A549 (cell line): Measurements from ENCODE around the gene PPP3CA. TPM values are rescaled to one million over a fixed set of nuclear protein-coding genes. Genes with fewer than 3 reads are reported as not detected.

Experiments used
- ATAC-seq, 2 experiments: fragments of 200-7000 bp in 1 of 2; fragments of >200 bp in 1 of 2; cut with Nextera tagmentation in 1 of 2; cut with Tn5 transposase in 1 of 2; 3 replicates each; pipeline versions ENCODE4 v1.8.0 to v1.9.1; 2018 to 2020; ENCODE audit warnings: mild to moderate bottlenecking in 1 of 2, moderate library complexity in 1 of 2
- CTCF ChIA-PET: fragments of 300-600 bp; sonication (Branson Sonifier 250); formaldehyde crosslinking; extraction: SDS; loops from one replicate; lab custom pipeline; 2021; ENCODE audit warnings: antibody characterized with exemption, inconsistent platforms; lab: Yijun Ruan, JAX
- POLR2A ChIA-PET: fragments of 350-600 bp; formaldehyde crosslinking; extraction: SDS; loops from one replicate; lab custom pipeline; 2021; ENCODE audit warnings: antibody characterized with exemption, inconsistent platforms; lab: Yijun Ruan, JAX
- DNase-seq, 2 experiments: peaks; one replicate each; pipeline versions ENCODE4 v3.0.0 to v3.0.0-alpha.2; 2011 to 2016; ENCODE audit warnings: low read depth in 1 of 2, low spot score in 1 of 2
- FAIRE-seq: peaks from 2 replicates; lab custom pipeline; 2011; peaks lifted over from hg19 to GRCh38; lab: Jason Lieb, UNC
- H3K27ac ChIP-seq, 2 experiments: fragments of >200 bp; sonication (Bioruptor Twin); formaldehyde crosslinking; 3 replicates each; pipeline ENCODE4 v1.5.1; 2016 to 2017
- H3K4me1 ChIP-seq: fragments of >200 bp; sonication (Bioruptor Twin); formaldehyde crosslinking; 3 replicates; pipeline ENCODE4 v1.6.1; 2016
- H3K4me2 ChIP-seq: fragments of >200 bp; sonication (Bioruptor Twin); formaldehyde crosslinking; 3 replicates; pipeline ENCODE4 v1.6.1; 2016
- H3K4me3 ChIP-seq: fragments of >200 bp; sonication (Bioruptor Twin); formaldehyde crosslinking; 3 replicates; pipeline ENCODE4 v1.5.1; 2016
- H3K9me3 ChIP-seq: fragments of >200 bp; sonication (Bioruptor Twin); formaldehyde crosslinking; 3 replicates; pipeline ENCODE4 v1.6.1; 2016
- CBX2 ChIP-seq: fragments of 200-600 bp; sonication (generic); IDR thresholded peaks from 2 replicates; pipeline ENCODE4 v1.6.1; 2016; ENCODE audit warnings: low read depth, mild to moderate bottlenecking, borderline replicate concordance
- CEBPB ChIP-seq, 2 experiments: fragments of >200 bp in 1 of 2; sonication (Bioruptor Twin) in 1 of 2; formaldehyde crosslinking in 1 of 2; IDR thresholded peaks; 2 replicates each; pipeline ENCODE4 v1.6.1; 2012 to 2016
- CHD4 ChIP-seq: fragments of 200-600 bp; sonication (generic); IDR thresholded peaks from 2 replicates; pipeline ENCODE4 v1.6.1; 2016; ENCODE audit warnings: antibody characterized with exemption, mild to moderate bottlenecking, borderline replicate concordance
- EHMT2 ChIP-seq: fragments of 200-600 bp; sonication (generic); IDR thresholded peaks from 2 replicates; pipeline ENCODE4 v1.6.1; 2016; ENCODE audit warnings: antibody characterized with exemption, low read depth, mild to moderate bottlenecking, moderate library complexity
- EP300 ChIP-seq, 2 experiments: fragments of >200 bp; sonication (Bioruptor Twin); formaldehyde crosslinking; IDR thresholded peaks; 2 replicates in 1 of 2; 3 replicates in 1 of 2; pipeline ENCODE4 v1.6.1; 2016 to 2017
- FOSL2 ChIP-seq, 2 experiments: fragments of 450-650 bp in 1 of 2; fragments of >200 bp in 1 of 2; sonication (Bioruptor Twin) in 1 of 2; formaldehyde crosslinking; IDR thresholded peaks; 2 replicates each; pipeline versions ENCODE4 v1.5.0 to v1.6.1; 2016 to 2020; ENCODE audit warnings: mild to moderate bottlenecking in 1 of 2, moderate library complexity in 1 of 2
- FOXS1 ChIP-seq: fragments of 250-450 bp; sonication (Bioruptor Pico); IDR thresholded peaks from 2 replicates; pipeline ENCODE4 v1.5.0; 2020; ENCODE audit warnings: mild to moderate bottlenecking, moderate library complexity
- JUNB ChIP-seq: fragments of >200 bp; sonication (Bioruptor Twin); formaldehyde crosslinking; IDR thresholded peaks from 2 replicates; pipeline ENCODE4 v1.6.1; 2016
- KDM1A ChIP-seq: fragments of 200-600 bp; sonication (generic); IDR thresholded peaks from 2 replicates; pipeline ENCODE4 v1.6.1; 2016; ENCODE audit warnings: low read depth, mild to moderate bottlenecking
- MAFK ChIP-seq: fragments of 450-650 bp; IDR thresholded peaks from 2 replicates; pipeline ENCODE4 v1.6.1; 2014; ENCODE audit not compliant: partially characterized antibody
- MYC ChIP-seq: IDR thresholded peaks from 2 replicates; pipeline ENCODE4 v1.6.1; 2012; ENCODE audit warnings: mild to moderate bottlenecking, inconsistent platforms, low read length, improper control_type of control experiment, borderline replicate concordance
- NFE2L2 ChIP-seq: fragments of 150-350 bp; conservative IDR thresholded peaks from 2 replicates; pipeline ENCODE4 v1.6.1; 2014; ENCODE audit warnings: low read length
- POLR2A ChIP-seq: IDR thresholded peaks from 2 replicates; pipeline ENCODE4 v1.6.1; 2012; ENCODE audit warnings: mild to moderate bottlenecking, low read length
- RFX5 ChIP-seq: fragments of 450-650 bp; IDR thresholded peaks from 2 replicates; pipeline ENCODE4 v1.7.1; 2014; ENCODE audit warnings: antibody characterized with exemption, mild to moderate bottlenecking, moderate library complexity
- WGBS: methylation state at CpG from one replicate; pipeline ENCODE4 v1.1.6; 2017; ENCODE audit errors: missing lambda C conversion rate; 5-methylcytosine and 5-hydroxymethylcytosine counted together
- polyA plus RNA-seq, 4 experiments: library from polyadenylated mRNA; depleted of rRNA in 3 of 4; stranded (reverse); fragments of >200 nt; fragmentation: RNase III in 1 of 4; extraction: RNeasy Plus Mini Kit Qiagen cat#74134 plus additional on column Dnase treatment in 1 of 4; gene quantifications; 2 replicates in 3 of 4; 3 replicates in 1 of 4; pipeline ENCODE4 v1.2.3, GENCODE V29; 2011 to 2017
- TF ChIP-seq, protein P1 (sequence below): fragments of 150-350 bp; IDR thresholded peaks from 2 replicates; pipeline ENCODE4 v1.6.1; 2014; ENCODE audit warnings: low read depth, mild to moderate bottlenecking, low read length
- TF ChIP-seq, protein P2 (sequence below): fragments of 250-450 bp; sonication (Bioruptor Pico); IDR thresholded peaks from 2 replicates; pipeline ENCODE4 v1.5.0; 2021; ENCODE audit warnings: mild to moderate bottlenecking, moderate library complexity, borderline replicate concordance
- TF ChIP-seq, protein P3 (sequence below): fragments of 200-600 bp; sonication (generic); IDR thresholded peaks from 2 replicates; pipeline ENCODE4 v1.6.1; 2016; ENCODE audit warnings: antibody characterized with exemption, mild to moderate bottlenecking, moderate library complexity

Gene PPP3CA
- polyA plus RNA-seq, 2 of the 4 experiments (the other 2 are of a cell fraction) = 21.4 to 42.4 TPM

DNA sequence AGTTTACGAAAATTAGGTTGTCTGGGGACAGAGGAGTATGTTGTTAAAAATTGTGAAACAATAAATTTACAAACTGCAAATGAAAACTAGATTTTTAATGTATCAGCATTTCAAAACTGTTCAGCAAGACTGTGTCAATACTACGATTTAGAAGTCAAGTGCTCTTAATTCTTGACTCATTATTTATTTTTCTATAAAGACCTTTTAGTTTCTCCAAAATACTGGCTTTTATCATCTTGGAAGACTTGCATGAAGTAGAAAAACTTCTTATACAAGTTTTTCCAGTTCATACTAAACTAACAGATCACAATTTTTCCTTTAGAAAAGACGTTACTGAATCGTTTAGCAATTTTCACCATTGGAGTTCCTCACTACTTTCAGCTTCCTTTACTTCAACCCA lies 231.4 kb downstream of the PPP3CA start:
- H3K4me3 ChIP-seq = no peak overlapping the region
- ATAC-seq (no peak), DNase-seq (no peak), FAIRE-seq (no peak)
- POLR2A ChIA-PET = no interaction called here
- H3K4me2 ChIP-seq = peak overlapping the region; percentile 49; the same call in 2 of the 3 replicates
- H3K4me1 ChIP-seq = peaks cover 39% of the 10 kb centered on the region
- H3K9me3 ChIP-seq = no peaks in the 10 kb centered on the region
- TF ChIP-seq, protein P1, sequence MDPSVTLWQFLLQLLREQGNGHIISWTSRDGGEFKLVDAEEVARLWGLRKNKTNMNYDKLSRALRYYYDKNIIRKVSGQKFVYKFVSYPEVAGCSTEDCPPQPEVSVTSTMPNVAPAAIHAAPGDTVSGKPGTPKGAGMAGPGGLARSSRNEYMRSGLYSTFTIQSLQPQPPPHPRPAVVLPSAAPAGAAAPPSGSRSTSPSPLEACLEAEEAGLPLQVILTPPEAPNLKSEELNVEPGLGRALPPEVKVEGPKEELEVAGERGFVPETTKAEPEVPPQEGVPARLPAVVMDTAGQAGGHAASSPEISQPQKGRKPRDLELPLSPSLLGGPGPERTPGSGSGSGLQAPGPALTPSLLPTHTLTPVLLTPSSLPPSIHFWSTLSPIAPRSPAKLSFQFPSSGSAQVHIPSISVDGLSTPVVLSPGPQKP = no peak
- TF ChIP-seq FOSL2 (IDR thresholded peaks at IDR 0.05) (no peak), FOSL2 (CRISPR knock-in tag; IDR thresholded peaks at IDR 0.05) (no peak), CEBPB (IDR thresholded peaks at IDR 0.05) (no peak), CBX2 (no peak), CHD4 (no peak), NFE2L2 (no peak), KDM1A (no peak), FOXS1 (CRISPR knock-in tag) (no peak), EP300 (IDR thresholded peaks at IDR 0.05) (no peak)
- TF ChIP-seq, protein P2, sequence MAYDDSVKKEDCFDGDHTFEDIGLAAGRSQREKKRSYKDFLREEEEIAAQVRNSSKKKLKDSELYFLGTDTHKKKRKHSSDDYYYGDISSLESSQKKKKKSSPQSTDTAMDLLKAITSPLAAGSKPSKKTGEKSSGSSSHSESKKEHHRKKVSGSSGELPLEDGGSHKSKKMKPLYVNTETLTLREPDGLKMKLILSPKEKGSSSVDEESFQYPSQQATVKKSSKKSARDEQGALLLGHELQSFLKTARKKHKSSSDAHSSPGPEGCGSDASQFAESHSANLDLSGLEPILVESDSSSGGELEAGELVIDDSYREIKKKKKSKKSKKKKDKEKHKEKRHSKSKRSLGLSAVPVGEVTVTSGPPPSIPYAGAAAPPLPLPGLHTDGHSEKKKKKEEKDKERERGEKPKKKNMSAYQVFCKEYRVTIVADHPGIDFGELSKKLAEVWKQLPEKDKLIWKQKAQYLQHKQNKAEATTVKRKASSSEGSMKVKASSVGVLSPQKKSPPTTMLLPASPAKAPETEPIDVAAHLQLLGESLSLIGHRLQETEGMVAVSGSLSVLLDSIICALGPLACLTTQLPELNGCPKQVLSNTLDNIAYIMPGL (CRISPR knock-in tag) = no peak
- CTCF ChIA-PET = no interaction called here
- WGBS = 75% methylated on average over 4 of the region's 4 CpGs
- H3K27ac ChIP-seq = no peak overlapping the region

DNA sequence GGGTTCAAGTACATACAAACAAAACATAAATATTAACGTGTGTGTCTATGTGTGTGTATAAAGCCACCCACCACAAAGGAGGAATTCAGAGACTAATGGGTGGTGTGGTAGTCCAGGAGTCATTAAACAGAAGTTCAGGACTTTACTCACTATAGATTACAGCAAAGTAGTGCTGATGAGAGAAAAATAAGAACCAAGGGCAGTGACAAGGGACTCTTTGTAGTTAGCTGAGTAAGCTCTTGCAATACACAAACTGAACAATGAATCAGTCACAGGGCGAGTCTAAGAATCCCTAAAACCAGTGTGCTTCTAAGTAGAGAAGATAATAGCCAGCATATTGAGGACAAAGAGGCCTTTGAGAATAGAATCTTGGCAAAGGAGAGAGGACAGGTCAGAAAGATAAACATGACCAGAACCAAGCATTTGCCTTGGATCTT lies 232.4 kb downstream of the PPP3CA start:
- peak; percentile 22 for TF ChIP-seq MAFK
- TF ChIP-seq RFX5 = no peak
- TF ChIP-seq POLR2A = no peak
- TF ChIP-seq JUNB = no peak
- TF ChIP-seq, protein P3, sequence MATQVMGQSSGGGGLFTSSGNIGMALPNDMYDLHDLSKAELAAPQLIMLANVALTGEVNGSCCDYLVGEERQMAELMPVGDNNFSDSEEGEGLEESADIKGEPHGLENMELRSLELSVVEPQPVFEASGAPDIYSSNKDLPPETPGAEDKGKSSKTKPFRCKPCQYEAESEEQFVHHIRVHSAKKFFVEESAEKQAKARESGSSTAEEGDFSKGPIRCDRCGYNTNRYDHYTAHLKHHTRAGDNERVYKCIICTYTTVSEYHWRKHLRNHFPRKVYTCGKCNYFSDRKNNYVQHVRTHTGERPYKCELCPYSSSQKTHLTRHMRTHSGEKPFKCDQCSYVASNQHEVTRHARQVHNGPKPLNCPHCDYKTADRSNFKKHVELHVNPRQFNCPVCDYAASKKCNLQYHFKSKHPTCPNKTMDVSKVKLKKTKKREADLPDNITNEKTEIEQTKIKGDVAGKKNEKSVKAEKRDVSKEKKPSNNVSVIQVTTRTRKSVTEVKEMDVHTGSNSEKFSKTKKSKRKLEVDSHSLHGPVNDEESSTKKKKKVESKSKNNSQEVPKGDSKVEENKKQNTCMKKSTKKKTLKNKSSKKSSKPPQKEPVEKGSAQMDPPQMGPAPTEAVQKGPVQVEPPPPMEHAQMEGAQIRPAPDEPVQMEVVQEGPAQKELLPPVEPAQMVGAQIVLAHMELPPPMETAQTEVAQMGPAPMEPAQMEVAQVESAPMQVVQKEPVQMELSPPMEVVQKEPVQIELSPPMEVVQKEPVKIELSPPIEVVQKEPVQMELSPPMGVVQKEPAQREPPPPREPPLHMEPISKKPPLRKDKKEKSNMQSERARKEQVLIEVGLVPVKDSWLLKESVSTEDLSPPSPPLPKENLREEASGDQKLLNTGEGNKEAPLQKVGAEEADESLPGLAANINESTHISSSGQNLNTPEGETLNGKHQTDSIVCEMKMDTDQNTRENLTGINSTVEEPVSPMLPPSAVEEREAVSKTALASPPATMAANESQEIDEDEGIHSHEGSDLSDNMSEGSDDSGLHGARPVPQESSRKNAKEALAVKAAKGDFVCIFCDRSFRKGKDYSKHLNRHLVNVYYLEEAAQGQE = no peak
- Histone ChIP-seq H3K4me3 (no peak overlapping the region), H3K4me2 (peak overlapping the region; percentile 49), H3K9me3 (no peaks in the 10 kb centered on the region), H3K4me1 (peaks cover 32% of the 10 kb centered on the region), H3K27ac (no peak overlapping the region)
- ATAC-seq (peak in 1 of 2 experiments; percentile 76; a peak in 3 of 6 replicates), DNase-seq (peak in 1 of 2 experiments; percentile 57), FAIRE-seq (no peak)
- ChIA-PET CTCF (no interaction called here), POLR2A (interaction anchor here (0.5 kb wide), 1 partner anchor 570 kb away, joined by 3 read pairs; no protein-coding TSS in a partner anchor)
- 38% methylated on average over 2 of the region's 2 CpGs for WGBS

DNA sequence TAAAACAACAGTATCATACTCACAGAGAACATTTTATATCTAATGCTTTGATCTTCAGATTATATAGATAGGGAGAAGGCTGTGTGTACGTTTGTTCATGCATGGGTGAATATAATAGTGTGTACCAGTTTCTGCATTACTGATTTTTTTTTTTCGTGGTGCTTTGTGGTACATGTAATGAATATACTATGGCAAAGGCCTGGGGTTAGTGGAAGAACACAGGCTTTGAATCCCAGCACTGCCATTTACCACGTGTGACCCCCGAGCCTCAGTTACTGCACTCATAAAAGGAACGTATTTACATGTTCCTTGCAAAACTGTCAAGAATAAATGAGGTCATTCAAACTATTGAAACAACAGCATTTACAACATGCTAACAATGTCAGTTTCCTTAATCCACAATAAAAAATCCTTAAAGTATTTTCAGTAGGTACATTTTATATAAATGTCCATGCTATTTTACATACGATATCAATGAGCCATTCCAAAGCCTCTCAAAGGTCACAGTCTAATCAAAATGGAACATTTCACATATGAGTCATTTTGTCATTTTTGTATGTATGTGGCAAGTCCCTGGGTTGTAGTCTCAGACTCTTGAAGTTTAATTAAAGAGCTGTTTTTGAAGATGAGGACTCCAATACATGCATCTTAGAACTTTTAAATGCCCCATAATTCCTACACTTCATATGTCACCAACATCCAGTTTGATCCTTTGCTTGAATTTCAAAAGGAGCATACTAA lies 242.8 kb downstream of the PPP3CA start:
- peaks cover 27% of the 10 kb centered on the region for H3K4me1 ChIP-seq
- no peak for DNase-seq
- ATAC-seq = no peak
- H3K4me3 ChIP-seq = no peak overlapping the region
- ChIA-PET POLR2A (no interaction called here), CTCF (no interaction called here)
- 82% methylated on average over 6 of the region's 6 CpGs for WGBS
- no peak overlapping the region for H3K27ac ChIP-seq
- TF ChIP-seq MYC (no peak), CBX2 (no peak), EHMT2 (no peak)
- TF ChIP-seq, protein P1 = no peak
- no peaks in the 10 kb centered on the region for H3K9me3 ChIP-seq
- FAIRE-seq = no peak
- H3K4me2 ChIP-seq = no peak overlapping the region
